Measurements from ENCODE around the gene AKAP12. TPM values are rescaled to one million over a fixed set of nuclear protein-coding genes. Genes with fewer than 3 reads are reported as not detected.

Gene AKAP12
- total RNA-seq, 1 donor from 2014 or later: 736 TPM

DNA sequence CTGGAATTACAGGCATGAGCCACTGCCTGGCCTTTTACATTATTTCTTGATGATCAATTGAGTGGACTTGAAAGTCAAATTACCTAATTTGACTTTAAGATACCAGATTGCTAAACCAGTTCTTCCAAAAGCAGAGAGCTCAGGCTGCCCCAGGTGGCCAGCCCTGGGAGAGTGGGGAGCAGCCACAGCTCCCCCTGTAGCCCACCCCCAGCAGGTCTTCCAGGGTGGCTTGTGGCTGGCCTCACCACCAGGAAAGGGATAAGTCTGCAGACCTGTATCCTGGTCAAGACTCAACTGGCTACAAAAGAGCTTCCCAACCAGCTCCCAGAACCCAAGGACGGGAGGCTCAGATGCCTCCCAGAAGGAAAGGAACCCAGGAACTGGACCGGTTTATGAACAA is 23.8 kb upstream of the AKAP12 start:
- peaks cover 22% of the 10 kb centered on the region for H3K9me3 Mint-ChIP-seq
- DNase-seq (ENCODE audit: low spot score in 2 of 2, unreplicated experiment in 2 of 2): no peak

DNA sequence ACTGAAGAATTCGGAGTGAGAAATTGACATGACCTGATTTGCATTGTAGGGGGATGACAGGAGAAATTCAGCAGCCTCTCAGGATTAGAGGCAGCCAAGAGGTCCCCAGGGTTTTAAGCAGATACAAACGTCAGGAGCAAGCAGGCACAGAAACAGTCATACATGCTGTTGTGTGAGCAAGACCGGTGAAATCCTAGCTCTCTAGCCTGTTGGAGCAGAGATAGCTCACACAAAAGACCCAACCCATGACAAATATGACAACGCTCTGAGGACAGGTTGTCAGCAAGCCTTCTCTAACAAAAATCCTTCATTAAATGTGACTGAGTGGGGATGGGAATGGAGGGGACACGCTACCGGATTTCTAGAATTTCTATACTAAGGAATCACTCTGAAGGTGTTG is 23.0 kb upstream of the AKAP12 start:
- DNase-seq (ENCODE audit: low spot score in 2 of 2, unreplicated experiment in 2 of 2): no peak
- H3K27ac Mint-ChIP-seq: no peak overlapping the region
- TF ChIP-seq, protein P1, sequence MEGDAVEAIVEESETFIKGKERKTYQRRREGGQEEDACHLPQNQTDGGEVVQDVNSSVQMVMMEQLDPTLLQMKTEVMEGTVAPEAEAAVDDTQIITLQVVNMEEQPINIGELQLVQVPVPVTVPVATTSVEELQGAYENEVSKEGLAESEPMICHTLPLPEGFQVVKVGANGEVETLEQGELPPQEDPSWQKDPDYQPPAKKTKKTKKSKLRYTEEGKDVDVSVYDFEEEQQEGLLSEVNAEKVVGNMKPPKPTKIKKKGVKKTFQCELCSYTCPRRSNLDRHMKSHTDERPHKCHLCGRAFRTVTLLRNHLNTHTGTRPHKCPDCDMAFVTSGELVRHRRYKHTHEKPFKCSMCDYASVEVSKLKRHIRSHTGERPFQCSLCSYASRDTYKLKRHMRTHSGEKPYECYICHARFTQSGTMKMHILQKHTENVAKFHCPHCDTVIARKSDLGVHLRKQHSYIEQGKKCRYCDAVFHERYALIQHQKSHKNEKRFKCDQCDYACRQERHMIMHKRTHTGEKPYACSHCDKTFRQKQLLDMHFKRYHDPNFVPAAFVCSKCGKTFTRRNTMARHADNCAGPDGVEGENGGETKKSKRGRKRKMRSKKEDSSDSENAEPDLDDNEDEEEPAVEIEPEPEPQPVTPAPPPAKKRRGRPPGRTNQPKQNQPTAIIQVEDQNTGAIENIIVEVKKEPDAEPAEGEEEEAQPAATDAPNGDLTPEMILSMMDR (IDR thresholded peaks at IDR 0.05; ENCODE audit: unreplicated experiment): no peak
- H3K4me1 Mint-ChIP-seq: peaks cover 8% of the 10 kb centered on the region
- no peaks in the 10 kb centered on the region for H3K27me3 Mint-ChIP-seq (ENCODE audit: low read depth)
- H3K36me3 Mint-ChIP-seq: peaks cover 8% of the 10 kb centered on the region
- H3K9me3 Mint-ChIP-seq: peaks cover 16% of the 10 kb centered on the region
- no peak overlapping the region for H3K4me3 Mint-ChIP-seq

More for the DNA sequence above, 23.8 kb upstream of the AKAP12 start:
- peaks cover 8% of the 10 kb centered on the region for H3K4me1 Mint-ChIP-seq
- H3K27ac Mint-ChIP-seq: no peak overlapping the region
- no peak overlapping the region for H3K4me3 Mint-ChIP-seq
- H3K27me3 Mint-ChIP-seq (ENCODE audit: low read depth): no peaks in the 10 kb centered on the region
- TF ChIP-seq, protein P1 (IDR thresholded peaks at IDR 0.05; ENCODE audit: unreplicated experiment): no peak
- peaks cover 13% of the 10 kb centered on the region for H3K36me3 Mint-ChIP-seq

DNA sequence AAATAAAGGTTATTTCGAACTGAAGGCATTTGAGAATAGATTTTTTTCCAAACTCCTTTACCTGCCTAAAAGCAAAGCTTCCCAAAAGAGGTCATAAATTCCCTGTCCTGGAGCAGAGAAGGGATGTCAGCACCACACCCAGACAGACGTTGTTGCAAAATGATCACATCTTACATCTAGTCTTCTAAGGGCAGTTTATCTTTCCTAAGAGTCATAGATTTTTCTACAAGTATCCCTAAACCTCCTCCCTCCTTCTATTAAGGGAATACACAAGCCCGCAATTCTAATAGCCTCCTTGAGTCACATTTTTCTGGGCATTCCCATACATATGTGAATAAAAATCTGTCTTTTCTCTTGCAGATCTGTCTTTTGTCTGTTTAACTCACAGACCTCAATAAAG is 20.6 kb upstream of the AKAP12 start:
- Mint-ChIP-seq H3K4me1 (peaks cover 8% of the 10 kb centered on the region), H3K27ac (no peak overlapping the region), H3K27me3 (ENCODE audit: low read depth) (no peaks in the 10 kb centered on the region), H3K36me3 (peaks cover 2% of the 10 kb centered on the region), H3K9me3 (peaks cover 10% of the 10 kb centered on the region), H3K4me3 (no peak overlapping the region)
- TF ChIP-seq, protein P1 (IDR thresholded peaks at IDR 0.05; ENCODE audit: unreplicated experiment): no peak
- DNase-seq (ENCODE audit: low spot score in 2 of 2, unreplicated experiment in 2 of 2): no peak

DNA sequence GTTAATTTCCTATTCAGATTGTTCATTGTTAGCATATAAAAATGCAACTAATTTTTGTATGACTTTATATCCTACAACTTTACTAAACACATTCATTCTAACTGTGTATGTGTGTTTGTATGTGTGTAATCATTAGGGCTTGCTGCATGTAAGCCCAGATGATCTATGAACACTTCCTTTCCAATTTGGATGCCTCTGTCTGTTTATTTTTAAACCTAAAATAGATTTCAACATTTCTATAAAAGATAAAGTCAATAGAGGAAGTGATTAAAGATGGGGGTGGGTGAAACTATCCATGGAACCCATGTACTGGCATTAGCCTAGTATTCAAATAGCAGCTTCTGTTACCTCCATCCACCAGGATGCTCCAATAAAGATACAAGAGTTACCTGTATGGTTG is 15.7 kb upstream of the AKAP12 start:
- TF ChIP-seq, protein P1 (IDR thresholded peaks at IDR 0.05; ENCODE audit: unreplicated experiment): no peak
- Mint-ChIP-seq H3K27me3 (ENCODE audit: low read depth) (no peaks in the 10 kb centered on the region), H3K36me3 (no peaks in the 10 kb centered on the region), H3K4me3 (no peak overlapping the region), H3K27ac (no peak overlapping the region), H3K9me3 (no peaks in the 10 kb centered on the region), H3K4me1 (no peaks in the 10 kb centered on the region)
- DNase-seq (ENCODE audit: low spot score in 2 of 2, unreplicated experiment in 2 of 2): no peak

DNA sequence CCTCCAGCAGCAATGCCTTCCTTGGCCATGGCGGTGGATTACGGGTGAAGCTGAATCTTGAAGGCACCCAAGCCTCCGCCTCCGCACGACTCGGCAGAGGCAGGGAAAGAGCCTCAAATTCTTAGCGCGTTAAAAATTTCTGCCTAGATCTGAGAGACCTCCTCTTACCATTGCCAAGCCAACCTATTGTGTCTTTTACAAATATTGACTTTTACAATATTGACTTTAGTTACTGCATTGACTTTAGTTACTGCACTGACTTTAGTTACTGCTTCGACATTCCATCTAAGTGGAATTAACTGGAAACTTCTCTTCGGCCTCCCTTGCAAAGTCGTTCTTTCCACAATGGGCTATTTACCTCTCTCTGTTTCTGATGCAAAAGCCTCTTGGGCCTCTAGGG is 13.8 kb upstream of the AKAP12 start:
- no peak for DNase-seq (ENCODE audit: low spot score in 2 of 2, unreplicated experiment in 2 of 2)
- H3K4me1 Mint-ChIP-seq: peaks cover 10% of the 10 kb centered on the region
- H3K4me3 Mint-ChIP-seq: no peak overlapping the region
- TF ChIP-seq, protein P1 (IDR thresholded peaks at IDR 0.05; ENCODE audit: unreplicated experiment): no peak
- no peaks in the 10 kb centered on the region for H3K36me3 Mint-ChIP-seq
- H3K27ac Mint-ChIP-seq: no peak overlapping the region
- H3K27me3 Mint-ChIP-seq (ENCODE audit: low read depth): no peaks in the 10 kb centered on the region
- no peaks in the 10 kb centered on the region for H3K9me3 Mint-ChIP-seq

DNA sequence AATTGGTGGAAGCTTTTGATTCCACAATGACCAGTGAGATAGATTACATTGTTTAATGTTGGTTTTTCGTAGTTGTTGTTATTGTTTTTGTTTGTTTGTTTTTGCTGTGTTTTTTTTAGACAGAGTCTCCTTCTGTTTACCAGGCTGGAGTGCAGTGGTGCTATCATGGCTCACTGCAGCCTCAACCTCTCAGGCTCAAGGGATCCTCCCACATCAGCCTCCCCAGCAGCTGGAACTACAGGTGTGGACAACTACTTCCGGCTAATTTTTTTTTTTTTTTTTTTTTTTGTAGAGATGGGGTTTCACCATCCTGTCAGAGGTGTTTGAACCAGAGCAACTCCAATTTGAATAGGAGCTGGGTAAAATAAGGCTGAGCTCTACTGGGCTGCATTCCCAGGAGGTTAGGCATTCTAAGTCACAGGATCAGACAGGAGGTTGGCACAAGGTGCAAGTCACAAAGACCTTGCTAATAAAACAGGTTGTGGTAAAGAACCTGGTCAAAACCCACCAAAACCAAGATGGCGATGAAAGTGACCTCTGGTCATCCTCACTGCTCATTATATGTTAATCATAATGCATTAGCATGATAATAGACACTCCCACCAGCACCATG is 10.9 kb upstream of the AKAP12 start:
- DNase-seq (ENCODE audit: low spot score in 2 of 2, unreplicated experiment in 2 of 2): no peak
- no peak overlapping the region for H3K27ac Mint-ChIP-seq
- H3K27me3 Mint-ChIP-seq (ENCODE audit: low read depth): no peaks in the 10 kb centered on the region
- no peak overlapping the region for H3K4me3 Mint-ChIP-seq
- TF ChIP-seq, protein P1 (IDR thresholded peaks at IDR 0.05; ENCODE audit: unreplicated experiment): no peak
- peaks cover 2% of the 10 kb centered on the region for H3K9me3 Mint-ChIP-seq
- H3K36me3 Mint-ChIP-seq: no peaks in the 10 kb centered on the region
- H3K4me1 Mint-ChIP-seq: peaks cover 10% of the 10 kb centered on the region
